M059J (cell line): ENCODE measurements around the gene FUT2. TPM values are rescaled to one million over a fixed set of nuclear protein-coding genes. Genes with fewer than 3 reads are reported as not detected.
A peak's percentile ranks its signal among the peaks of the same experiment; 100 is the strongest.

Experiments
- DNase-seq: peaks from one replicate; pipeline ENCODE4 v3.0.0-alpha.2; 2012; ENCODE audit warnings: low read depth
- total RNA-seq: library from RNA; depleted of rRNA; stranded (reverse); fragments of >200 nt; shearing (Covaris generic); gene quantifications from 2 replicates; pipeline ENCODE4 v1.2.3, GENCODE V29; 2014; rRNA removed

FUT2 gene
- total RNA-seq, 1 experiment from 2014 or later, result not detected

DNA sequence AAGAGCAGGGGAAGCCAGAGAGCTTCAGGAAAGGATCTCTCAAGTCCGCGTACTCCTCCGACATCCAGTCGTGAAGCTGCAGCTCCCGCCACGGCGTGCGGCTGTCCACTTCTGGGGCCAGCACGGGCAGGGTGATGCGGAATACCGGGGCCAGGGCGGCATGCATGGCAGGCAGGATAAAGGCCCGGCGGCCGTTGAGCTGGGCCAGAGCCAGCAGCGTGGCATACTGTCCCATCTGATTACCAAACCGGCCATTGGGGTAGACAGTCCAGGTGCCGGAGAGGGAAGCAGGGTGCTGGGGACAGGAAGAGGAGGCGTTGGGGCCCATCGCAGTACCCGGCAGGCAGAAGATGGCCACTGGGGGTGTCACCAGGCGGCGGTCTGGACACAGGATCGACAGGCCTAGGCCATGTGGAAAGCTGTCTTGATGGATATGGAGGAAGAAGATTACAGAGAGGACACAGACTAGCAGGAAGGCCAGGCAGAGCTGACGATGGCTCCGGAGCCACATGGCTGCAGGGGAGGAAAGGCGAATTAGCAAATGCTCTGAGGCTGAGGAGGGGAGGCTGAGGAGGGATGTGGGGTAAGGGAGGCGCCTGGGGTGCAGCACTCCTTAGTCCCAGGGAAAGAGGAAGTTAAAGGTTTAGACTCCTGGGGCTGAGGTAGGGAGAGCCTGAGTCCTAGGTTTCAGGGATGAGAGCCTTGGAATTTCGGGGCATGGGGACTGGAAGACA lies 55.2 kb downstream of the FUT2 start:
- DNase-seq, result no peak

DNA sequence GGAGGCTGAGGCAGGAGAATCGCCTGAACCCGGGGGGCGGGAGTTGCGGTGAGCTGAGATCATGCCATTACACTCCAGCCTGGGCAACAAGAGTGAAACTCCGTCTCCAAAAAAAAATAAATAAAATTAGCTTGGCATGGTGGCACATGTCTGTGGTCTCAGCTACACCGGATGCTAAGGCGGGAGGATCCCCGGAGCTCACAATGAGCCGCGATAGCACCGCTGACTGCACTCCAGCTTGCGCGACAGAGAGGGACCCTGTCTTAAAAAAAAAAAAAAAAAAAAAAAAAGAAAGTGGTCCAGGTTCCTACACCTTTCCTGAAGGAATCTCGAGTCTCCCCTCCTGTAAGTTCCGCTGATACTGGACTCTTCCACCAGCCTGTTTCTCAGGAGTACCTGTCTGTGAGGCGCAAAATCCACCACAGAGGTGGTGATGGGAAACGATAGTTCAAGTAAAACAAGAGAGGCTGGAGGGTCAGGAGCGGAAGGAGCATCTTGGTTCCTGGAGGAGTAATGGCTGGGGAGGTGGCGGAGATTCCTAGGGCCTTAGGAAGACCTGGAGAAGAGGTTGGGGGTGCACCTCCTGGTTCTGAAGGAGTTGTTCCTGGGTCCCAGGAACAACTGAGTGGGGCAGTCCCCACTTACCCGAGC lies 56.2 kb downstream of the FUT2 start:
- no peak for DNase-seq

DNA sequence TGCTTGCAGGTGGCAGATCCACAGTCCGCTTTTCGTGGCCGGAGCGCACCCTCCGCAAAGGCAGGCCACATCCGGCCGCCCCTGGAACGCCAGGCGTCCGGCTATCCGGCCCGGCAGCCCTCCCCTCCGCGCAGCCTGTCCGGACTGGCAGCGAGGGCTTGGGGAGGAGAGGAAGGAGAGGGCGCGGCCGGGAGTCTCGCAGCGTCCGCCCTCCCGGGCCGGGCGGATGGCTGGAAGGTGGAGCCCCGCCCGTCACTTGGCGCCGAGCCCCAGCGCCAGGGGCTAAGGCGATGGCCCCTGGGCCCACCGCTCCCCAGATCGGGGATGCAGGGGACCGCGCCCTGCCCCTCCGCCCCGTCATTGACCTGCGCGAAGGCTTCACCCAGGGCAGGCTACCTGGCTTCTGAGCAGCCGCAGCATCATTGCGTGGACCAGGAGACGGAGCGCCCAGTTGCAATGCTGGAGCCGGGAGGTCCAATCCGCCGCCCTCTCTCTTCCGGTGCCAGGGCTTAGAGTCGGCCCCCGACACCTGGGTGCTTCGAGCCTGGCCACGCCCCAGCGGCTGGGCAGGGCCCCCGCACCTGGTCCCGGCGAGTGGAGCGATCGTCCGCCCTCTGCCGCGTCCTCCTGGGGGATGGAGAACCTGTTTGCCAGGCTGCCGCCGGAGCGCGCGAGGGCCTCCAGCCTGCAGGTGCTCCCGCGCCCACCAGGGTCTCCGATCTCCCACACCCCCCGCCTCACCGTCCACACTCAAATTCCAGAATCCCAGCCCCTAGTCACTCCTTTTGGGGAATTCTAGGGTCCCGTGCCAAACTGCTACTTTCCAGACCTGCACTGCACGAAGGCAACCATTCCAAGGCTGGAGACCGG lies 57.0 kb downstream of the FUT2 start, which contains the start of gene FUT1:
Gene FUT1, minus strand, starts transcription at position 146 of the 870 bp plus-strand sequence. CDS start 1,360 bp downstream, outside the sequence.
- peak; percentile 51 for DNase-seq

DNA sequence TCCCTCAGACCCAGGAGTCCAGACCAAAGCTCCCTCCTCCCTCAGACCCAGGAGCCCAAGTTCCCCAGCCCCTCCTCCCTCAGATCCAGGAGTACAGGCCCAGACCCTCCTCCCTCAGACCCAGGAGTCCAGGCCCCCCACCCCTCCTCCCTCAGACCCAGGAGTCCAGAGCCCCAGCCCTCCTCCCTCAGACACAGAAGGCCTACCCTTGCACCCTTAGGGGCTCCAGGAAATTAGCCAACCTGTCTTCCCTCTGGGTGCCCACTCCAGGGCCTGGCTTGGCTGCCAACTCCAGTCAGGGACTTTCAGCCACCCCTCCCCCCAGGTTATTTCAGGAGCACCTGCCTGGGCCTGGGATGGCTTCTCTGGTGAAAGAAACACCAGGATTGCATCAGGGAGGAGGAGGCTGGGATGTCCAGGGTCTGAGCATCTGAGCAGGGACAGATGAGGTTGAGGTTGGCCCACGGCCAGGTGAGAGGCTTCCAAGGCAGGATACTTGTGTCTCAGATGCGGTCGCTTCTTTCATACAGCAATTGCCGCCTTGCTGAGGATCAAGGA lies 59.4 kb downstream of the FUT2 start, which contains the start of gene FGF21:
Gene FGF21, plus strand, starts transcription at position 441 of the 558 bp plus-strand sequence. CDS start 713 bp downstream, outside the sequence.
- no peak for DNase-seq

Other genes starting within 250 kb of the FUT2 start
- gene GRWD1, start 250.0 kb upstream of the FUT2 start, total RNA-seq, result 41.3 and 49.9 TPM in 2 replicates
- 0.02 and 0.47 TPM in 2 replicates for gene KCNJ14, start 240.4 kb upstream of the FUT2 start, total RNA-seq
- gene CYTH2, start 226.6 kb upstream of the FUT2 start, total RNA-seq, result 33.5 and 63.4 TPM in 2 replicates
- 0.17 TPM in 1 of 2 replicates, not detected in the other for gene LMTK3, start 184.1 kb upstream of the FUT2 start, total RNA-seq
- gene SULT2B1, start 143.8 kb upstream of the FUT2 start, total RNA-seq, result not detected in 2 replicates
- gene SPACA4, start 89.2 kb upstream of the FUT2 start, total RNA-seq, result not detected in 2 replicates
- 0.89 TPM in 1 of 2 replicates, not detected in the other for gene FAM83E, start 80.9 kb upstream of the FUT2 start, total RNA-seq
- 1,286 and 1,602 TPM in 2 replicates for gene RPL18, start 76.8 kb upstream of the FUT2 start, total RNA-seq
- 2.9 and 5.4 TPM in 2 replicates for gene SPHK2, start 76.5 kb upstream of the FUT2 start, total RNA-seq
- 18.5 and 20.1 TPM in 2 replicates for gene DBP, start 58.6 kb upstream of the FUT2 start, total RNA-seq
- 1.9 and 5.1 TPM in 2 replicates for gene CA11, start 49.8 kb upstream of the FUT2 start, total RNA-seq
- gene NTN5, start 23.0 kb upstream of the FUT2 start, total RNA-seq, result 0.05 and 0.79 TPM in 2 replicates
- 0.81 and 1.0 TPM in 2 replicates for gene MAMSTR, start 23.8 kb downstream of the FUT2 start, total RNA-seq
- gene RASIP1, start 44.6 kb downstream of the FUT2 start, total RNA-seq, result 0.20 TPM in 1 of 2 replicates, not detected in the other
- gene IZUMO1, start 50.9 kb downstream of the FUT2 start, total RNA-seq, result not detected in 2 replicates
- gene FUT1, start 56.7 kb downstream of the FUT2 start, total RNA-seq, result 0.15 and 0.79 TPM in 2 replicates
- gene FGF21, start 59.6 kb downstream of the FUT2 start, total RNA-seq, result 0.37 TPM in 1 of 2 replicates, not detected in the other
- 41.0 and 54.0 TPM in 2 replicates for gene BCAT2, start 115.1 kb downstream of the FUT2 start, total RNA-seq
- 20.9 and 22.7 TPM in 2 replicates for gene HSD17B14, start 140.5 kb downstream of the FUT2 start, total RNA-seq
- gene PLEKHA4, start 172.6 kb downstream of the FUT2 start, total RNA-seq, result 4.3 and 5.0 TPM in 2 replicates
- 31.1 and 40.5 TPM in 2 replicates for gene PPP1R15A, start 176.4 kb downstream of the FUT2 start, total RNA-seq
- not detected in 2 replicates for gene TULP2, start 202.8 kb downstream of the FUT2 start, total RNA-seq
- gene NUCB1, start 204.3 kb downstream of the FUT2 start, total RNA-seq, result 236 and 301 TPM in 2 replicates
- gene DHDH, start 237.7 kb downstream of the FUT2 start, total RNA-seq, result 0.15 TPM in 1 of 2 replicates, not detected in the other